Loucy (cell line): ENCODE data around the gene FAM3C.

ENCODE experiments used
- EZH2phosphoT487 ChIP-seq: fragments of 200-600 bp; IDR thresholded peaks from 2 replicates; pipeline ENCODE4 v1.6.1; 2018; ENCODE audit warnings: antibody characterized with exemption, mild to moderate bottlenecking, moderate library complexity, borderline replicate concordance
- TF ChIP-seq, protein P1 (sequence below): fragments of 200-600 bp; sonication (generic); conservative IDR thresholded peaks from 2 replicates; pipeline ENCODE4 v1.5.1; 2014; ENCODE audit warnings: mild to moderate bottlenecking, antibody characterized with exemption, low read length

DNA sequence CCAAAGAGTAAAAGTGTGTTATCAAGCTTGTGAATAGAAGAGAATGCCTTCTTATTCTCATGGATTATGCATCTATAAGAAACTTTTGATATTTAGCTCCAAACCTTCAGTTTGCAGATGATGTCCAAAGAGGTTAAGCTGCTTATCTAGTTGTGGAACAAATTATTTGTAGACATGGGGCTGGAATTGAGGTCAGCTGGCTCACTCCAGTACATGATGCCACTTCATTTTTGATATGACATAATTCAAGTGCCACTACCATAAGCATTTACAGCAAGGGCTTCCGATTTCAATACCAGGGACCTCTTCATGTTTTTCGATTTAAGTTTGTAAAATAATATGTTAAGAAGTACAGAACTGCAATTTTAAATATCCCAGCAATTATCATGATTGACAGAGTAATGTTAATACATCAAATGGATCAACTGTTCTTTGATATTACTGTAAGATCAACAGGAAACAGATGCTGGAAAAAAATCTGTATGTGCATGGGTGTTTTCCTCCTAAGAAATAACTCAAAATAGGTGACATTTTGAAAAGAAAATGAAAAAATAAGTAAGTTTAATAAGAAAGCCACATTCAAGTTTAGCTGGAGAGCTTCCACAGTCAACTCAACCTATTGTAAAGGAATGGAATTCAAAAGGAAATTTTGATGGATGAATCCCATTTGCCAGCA is 12.7 kb downstream of the FAM3C start:
- TF ChIP-seq EZH2phosphoT487, result no peak
- TF ChIP-seq, protein P1, sequence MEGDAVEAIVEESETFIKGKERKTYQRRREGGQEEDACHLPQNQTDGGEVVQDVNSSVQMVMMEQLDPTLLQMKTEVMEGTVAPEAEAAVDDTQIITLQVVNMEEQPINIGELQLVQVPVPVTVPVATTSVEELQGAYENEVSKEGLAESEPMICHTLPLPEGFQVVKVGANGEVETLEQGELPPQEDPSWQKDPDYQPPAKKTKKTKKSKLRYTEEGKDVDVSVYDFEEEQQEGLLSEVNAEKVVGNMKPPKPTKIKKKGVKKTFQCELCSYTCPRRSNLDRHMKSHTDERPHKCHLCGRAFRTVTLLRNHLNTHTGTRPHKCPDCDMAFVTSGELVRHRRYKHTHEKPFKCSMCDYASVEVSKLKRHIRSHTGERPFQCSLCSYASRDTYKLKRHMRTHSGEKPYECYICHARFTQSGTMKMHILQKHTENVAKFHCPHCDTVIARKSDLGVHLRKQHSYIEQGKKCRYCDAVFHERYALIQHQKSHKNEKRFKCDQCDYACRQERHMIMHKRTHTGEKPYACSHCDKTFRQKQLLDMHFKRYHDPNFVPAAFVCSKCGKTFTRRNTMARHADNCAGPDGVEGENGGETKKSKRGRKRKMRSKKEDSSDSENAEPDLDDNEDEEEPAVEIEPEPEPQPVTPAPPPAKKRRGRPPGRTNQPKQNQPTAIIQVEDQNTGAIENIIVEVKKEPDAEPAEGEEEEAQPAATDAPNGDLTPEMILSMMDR, result no peak
